ENCODE measurements around the gene ARHGAP33. TPM values are rescaled to one million over a fixed set of nuclear protein-coding genes. Genes with fewer than 3 reads are reported as not detected.

Gene ARHGAP33
- total RNA-seq, 1 experiment from 2014 or later = 43.9 TPM

DNA sequence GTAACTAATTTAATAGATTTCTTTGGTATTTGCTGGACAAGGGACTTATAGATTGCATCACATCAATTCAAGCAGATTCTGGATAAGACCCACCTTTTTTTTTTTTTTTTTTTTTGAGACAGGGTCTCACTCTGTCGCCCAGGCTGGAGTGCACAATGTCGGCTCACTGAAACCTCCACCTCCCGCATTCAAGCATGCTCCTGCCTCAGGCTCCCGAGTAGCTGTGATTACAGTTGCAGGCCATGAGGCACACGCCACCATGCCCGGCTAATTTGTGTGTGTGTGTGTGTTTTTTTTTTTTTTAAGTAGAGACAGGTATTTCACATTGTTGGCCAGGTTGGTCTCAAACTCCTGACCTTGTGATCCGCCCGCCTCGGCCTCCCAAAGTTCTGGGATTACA, 41.5 kb downstream of the ARHGAP33 start:
- Mint-ChIP-seq H3K27ac (peak overlapping the region; percentile 98), H3K27me3 (ENCODE audit: low read depth) (peaks cover 53% of the 10 kb centered on the region), H3K4me3 (peak overlapping the region; percentile 27; the same call in 1 of the 2 replicates), H3K36me3 (no peaks in the 10 kb centered on the region), H3K9me3 (peaks cover 4% of the 10 kb centered on the region; the same call in 1 of the 2 replicates), H3K4me1 (peaks cover 10% of the 10 kb centered on the region)
- no peak for ATAC-seq
- POLR2A ChIA-PET = no interaction called here
- CTCF ChIA-PET = interaction anchor here (2.0 kb wide), 1 partner anchor 33 kb away, joined by 8 read pairs; no protein-coding TSS in a partner anchor
- TF ChIP-seq ZNF121 (CRISPR knock-in tag; IDR thresholded peaks at IDR 0.05) (peak; percentile 61; the same call in 1 of the 2 replicates), ZNF138 (CRISPR knock-in tag; conservative IDR thresholded peaks at IDR 0.05) (no peak)
- DNase-seq (ENCODE audit: low spot score) = no peak

DNA sequence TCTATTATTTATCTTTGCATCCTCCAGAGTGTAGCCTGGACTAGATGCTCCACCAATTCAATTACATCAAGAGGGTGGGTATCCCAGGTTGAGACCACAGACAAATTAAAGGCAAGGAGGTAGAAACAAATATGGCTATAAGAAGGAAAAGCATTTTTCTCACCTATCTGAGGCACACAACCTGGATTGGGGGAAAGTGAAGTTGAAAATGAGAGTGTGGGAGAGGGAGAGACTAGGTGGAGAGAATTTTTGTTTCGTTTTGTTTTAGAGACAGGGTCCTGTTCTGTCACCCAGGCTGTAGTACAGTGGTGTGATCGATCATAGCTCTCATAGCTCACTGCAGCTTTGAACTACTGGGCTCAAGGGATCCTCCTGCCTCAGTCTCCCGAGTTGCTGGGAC, 43.1 kb downstream of the ARHGAP33 start:
- no peaks in the 10 kb centered on the region for H3K36me3 Mint-ChIP-seq
- DNase-seq (ENCODE audit: low spot score) = no peak
- no peak overlapping the region for H3K4me3 Mint-ChIP-seq
- no peak overlapping the region for H3K27ac Mint-ChIP-seq
- TF ChIP-seq IRF1 (CRISPR knock-in tag; IDR thresholded peaks at IDR 0.05) (no peak), TEAD4 (CRISPR knock-in tag; IDR thresholded peaks at IDR 0.05) (no peak), FOXK1 (CRISPR knock-in tag; IDR thresholded peaks at IDR 0.05) (no peak), SMAD3 (CRISPR knock-in tag; IDR thresholded peaks at IDR 0.05; ENCODE audit: borderline replicate concordance) (no peak), NR3C1 (CRISPR knock-in tag; conservative IDR thresholded peaks at IDR 0.05; ENCODE audit: low read depth) (no peak), SMAD4 (CRISPR knock-in tag; IDR thresholded peaks at IDR 0.05) (no peak), KAT7 (CRISPR knock-in tag; IDR thresholded peaks at IDR 0.05; ENCODE audit: borderline replicate concordance) (no peak), NFYB (CRISPR knock-in tag; conservative IDR thresholded peaks at IDR 0.05; ENCODE audit: low read depth) (no peak), SP1 (CRISPR knock-in tag; conservative IDR thresholded peaks at IDR 0.05) (no peak)
- TF ChIP-seq, protein P1, sequence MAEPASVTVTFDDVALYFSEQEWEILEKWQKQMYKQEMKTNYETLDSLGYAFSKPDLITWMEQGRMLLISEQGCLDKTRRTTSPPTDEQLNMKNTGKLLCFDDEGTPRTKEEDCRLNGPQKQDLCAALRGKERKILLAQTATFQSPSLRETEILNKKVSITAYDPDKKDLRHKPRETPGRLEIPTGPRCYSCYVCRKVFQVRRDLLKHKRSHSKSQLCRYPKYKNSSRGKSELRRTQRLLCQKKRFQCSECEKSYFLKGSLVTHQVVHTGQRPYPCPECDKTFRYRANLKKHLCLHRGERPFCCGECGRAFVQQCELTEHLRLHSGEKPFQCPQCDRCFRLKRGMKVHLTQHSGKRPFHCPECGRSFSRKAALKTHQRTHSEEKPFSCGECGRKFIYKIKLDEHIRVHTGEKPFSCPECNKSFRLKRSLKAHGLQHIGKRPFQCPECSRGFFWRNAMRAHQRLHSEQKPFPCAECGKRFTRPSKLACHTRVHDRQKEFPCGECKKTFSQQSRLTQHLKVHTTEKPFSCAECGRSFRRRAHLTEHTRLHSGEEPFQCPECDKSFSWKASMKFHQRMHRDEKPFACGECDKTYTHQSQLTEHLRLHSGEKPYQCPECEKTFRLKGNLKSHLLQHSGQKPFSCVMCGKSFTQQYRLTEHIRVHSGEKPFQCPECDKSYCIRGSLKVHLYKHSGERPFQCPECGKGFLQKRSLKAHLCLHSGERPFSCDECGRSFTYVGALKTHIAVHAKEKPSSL (CRISPR knock-in tag; conservative IDR thresholded peaks at IDR 0.05) = no peak
- TF ChIP-seq, protein P2, sequence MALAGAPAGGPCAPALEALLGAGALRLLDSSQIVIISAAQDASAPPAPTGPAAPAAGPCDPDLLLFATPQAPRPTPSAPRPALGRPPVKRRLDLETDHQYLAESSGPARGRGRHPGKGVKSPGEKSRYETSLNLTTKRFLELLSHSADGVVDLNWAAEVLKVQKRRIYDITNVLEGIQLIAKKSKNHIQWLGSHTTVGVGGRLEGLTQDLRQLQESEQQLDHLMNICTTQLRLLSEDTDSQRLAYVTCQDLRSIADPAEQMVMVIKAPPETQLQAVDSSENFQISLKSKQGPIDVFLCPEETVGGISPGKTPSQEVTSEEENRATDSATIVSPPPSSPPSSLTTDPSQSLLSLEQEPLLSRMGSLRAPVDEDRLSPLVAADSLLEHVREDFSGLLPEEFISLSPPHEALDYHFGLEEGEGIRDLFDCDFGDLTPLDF (CRISPR knock-in tag; IDR thresholded peaks at IDR 0.05) = no peak
- TF ChIP-seq, protein P3, sequence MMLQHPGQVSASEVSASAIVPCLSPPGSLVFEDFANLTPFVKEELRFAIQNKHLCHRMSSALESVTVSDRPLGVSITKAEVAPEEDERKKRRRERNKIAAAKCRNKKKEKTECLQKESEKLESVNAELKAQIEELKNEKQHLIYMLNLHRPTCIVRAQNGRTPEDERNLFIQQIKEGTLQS (CRISPR knock-in tag; conservative IDR thresholded peaks at IDR 0.05) = no peak
- POLR2A ChIA-PET = no interaction called here
- CTCF ChIA-PET = interaction anchor here (0.7 to 2.3 kb wide), 7 partner anchors 21 to 70 kb away, joined by 3 to 28 read pairs (median 11); partner anchors contain the start of genes LIN37 and NPHS1
- peaks cover 53% of the 10 kb centered on the region for H3K27me3 Mint-ChIP-seq (ENCODE audit: low read depth)
- no peak for ATAC-seq
- H3K9me3 Mint-ChIP-seq = peaks cover 1% of the 10 kb centered on the region; the same call in 1 of the 2 replicates
- H3K4me1 Mint-ChIP-seq = peaks cover 10% of the 10 kb centered on the region

DNA sequence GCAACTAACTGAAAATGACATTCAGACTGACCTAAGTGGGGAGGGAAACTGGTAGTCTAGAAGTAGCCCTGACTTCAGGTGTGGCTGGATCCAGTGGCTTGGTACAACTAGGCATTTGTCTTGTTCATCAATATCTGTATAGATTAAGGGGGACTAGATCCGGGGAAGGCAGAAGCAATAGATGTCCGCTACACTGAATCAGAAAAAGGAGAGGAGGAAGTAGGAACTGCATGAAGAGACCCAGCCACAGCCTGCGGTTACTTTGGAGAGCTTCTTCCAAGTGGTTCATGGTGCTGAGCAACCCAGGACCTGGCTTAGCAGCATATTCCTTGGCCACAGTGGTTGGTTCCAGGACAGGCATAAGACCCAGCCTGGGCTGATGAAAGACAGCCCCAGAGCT, 47.2 kb downstream of the ARHGAP33 start:
- no peak overlapping the region for H3K27ac Mint-ChIP-seq
- ATAC-seq (peak; percentile 32; the same call in 1 of the 2 replicates), DNase-seq (ENCODE audit: low spot score) (no peak)
- POLR2A ChIA-PET = interaction anchor here (0.6 kb wide), 1 partner anchor 24 kb away, joined by 4 read pairs; no protein-coding TSS in a partner anchor
- H3K27me3 Mint-ChIP-seq (ENCODE audit: low read depth) = peaks cover 48% of the 10 kb centered on the region
- no peaks in the 10 kb centered on the region for H3K9me3 Mint-ChIP-seq
- CTCF ChIA-PET = interaction anchor here (1.3 to 1.7 kb wide), 2 partner anchors 10 to 38 kb away, joined by 6 to 8 read pairs; partner anchors contain the start of gene PRODH2
- H3K4me1 Mint-ChIP-seq = peaks cover 3% of the 10 kb centered on the region
- H3K36me3 Mint-ChIP-seq = no peaks in the 10 kb centered on the region
- no peak overlapping the region for H3K4me3 Mint-ChIP-seq
- TF ChIP-seq ZMAT4 (CRISPR knock-in tag; IDR thresholded peaks at IDR 0.05) (no peak), GTF2I (CRISPR knock-in tag; conservative IDR thresholded peaks at IDR 0.05) (no peak), OVOL2 (CRISPR knock-in tag; IDR thresholded peaks at IDR 0.05; ENCODE audit: borderline replicate concordance) (no peak), ZNF232 (CRISPR knock-in tag; IDR thresholded peaks at IDR 0.05) (no peak), CBFB (CRISPR knock-in tag; IDR thresholded peaks at IDR 0.05; ENCODE audit: low read depth) (no peak), EMX1 (CRISPR knock-in tag; IDR thresholded peaks at IDR 0.05) (no peak)
- TF ChIP-seq, protein P4, sequence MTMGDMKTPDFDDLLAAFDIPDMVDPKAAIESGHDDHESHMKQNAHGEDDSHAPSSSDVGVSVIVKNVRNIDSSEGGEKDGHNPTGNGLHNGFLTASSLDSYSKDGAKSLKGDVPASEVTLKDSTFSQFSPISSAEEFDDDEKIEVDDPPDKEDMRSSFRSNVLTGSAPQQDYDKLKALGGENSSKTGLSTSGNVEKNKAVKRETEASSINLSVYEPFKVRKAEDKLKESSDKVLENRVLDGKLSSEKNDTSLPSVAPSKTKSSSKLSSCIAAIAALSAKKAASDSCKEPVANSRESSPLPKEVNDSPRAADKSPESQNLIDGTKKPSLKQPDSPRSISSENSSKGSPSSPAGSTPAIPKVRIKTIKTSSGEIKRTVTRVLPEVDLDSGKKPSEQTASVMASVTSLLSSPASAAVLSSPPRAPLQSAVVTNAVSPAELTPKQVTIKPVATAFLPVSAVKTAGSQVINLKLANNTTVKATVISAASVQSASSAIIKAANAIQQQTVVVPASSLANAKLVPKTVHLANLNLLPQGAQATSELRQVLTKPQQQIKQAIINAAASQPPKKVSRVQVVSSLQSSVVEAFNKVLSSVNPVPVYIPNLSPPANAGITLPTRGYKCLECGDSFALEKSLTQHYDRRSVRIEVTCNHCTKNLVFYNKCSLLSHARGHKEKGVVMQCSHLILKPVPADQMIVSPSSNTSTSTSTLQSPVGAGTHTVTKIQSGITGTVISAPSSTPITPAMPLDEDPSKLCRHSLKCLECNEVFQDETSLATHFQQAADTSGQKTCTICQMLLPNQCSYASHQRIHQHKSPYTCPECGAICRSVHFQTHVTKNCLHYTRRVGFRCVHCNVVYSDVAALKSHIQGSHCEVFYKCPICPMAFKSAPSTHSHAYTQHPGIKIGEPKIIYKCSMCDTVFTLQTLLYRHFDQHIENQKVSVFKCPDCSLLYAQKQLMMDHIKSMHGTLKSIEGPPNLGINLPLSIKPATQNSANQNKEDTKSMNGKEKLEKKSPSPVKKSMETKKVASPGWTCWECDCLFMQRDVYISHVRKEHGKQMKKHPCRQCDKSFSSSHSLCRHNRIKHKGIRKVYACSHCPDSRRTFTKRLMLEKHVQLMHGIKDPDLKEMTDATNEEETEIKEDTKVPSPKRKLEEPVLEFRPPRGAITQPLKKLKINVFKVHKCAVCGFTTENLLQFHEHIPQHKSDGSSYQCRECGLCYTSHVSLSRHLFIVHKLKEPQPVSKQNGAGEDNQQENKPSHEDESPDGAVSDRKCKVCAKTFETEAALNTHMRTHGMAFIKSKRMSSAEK (CRISPR knock-in tag; IDR thresholded peaks at IDR 0.05; ENCODE audit: borderline replicate concordance) = no peak
- TF ChIP-seq, protein P5, sequence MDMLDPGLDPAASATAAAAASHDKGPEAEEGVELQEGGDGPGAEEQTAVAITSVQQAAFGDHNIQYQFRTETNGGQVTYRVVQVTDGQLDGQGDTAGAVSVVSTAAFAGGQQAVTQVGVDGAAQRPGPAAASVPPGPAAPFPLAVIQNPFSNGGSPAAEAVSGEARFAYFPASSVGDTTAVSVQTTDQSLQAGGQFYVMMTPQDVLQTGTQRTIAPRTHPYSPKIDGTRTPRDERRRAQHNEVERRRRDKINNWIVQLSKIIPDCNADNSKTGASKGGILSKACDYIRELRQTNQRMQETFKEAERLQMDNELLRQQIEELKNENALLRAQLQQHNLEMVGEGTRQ (CRISPR knock-in tag; IDR thresholded peaks at IDR 0.05) = no peak

All from WTC11 (cell line).